PC-9 (cell line): ENCODE results near the gene ZNF146. TPM values are rescaled to one million over a fixed set of nuclear protein-coding genes. Genes with fewer than 3 reads are reported as not detected.
"Not testable (repeated sequence)": the region's sequence is repeated elsewhere in the genome, so short reads cannot be mapped to it uniquely, and the experiment has no call there.

Experiments
- BruUV-seq: library from RNA; stranded (reverse); fragments of 400-500 nt; replicated peaks from 2 replicates; lab custom pipeline; 2021; lab: Mats Ljungman, UMichigan
- CTCF ChIA-PET: fragments of 300-600 bp; sonication (Branson Sonifier 250); formaldehyde crosslinking; loops from one replicate; lab custom pipeline; 2022; ENCODE audit warnings: antibody characterized with exemption; lab: Charles Lee
- POLR2A ChIA-PET: fragments of 300-600 bp; sonication (Branson Sonifier 250); formaldehyde crosslinking; loops from one replicate; lab custom pipeline; 2022; ENCODE audit warnings: antibody characterized with exemption; ENCODE audit not compliant: unreplicated experiment; lab: Charles Lee
- DNase-seq, 2 experiments: peaks; one replicate each; pipeline versions ENCODE4 v3.0.0 to v3.0.0-alpha.2; 2015 to 2022; ENCODE audit warnings: mixed read lengths in 1 of 2
- H2AFZ ChIP-seq: fragments of 200-600 bp; sonication (generic); 2 replicates; pipeline ENCODE4 v1.8.1; 2017; ENCODE audit warnings: antibody characterized with exemption
- H3F3A ChIP-seq: fragments of 200-600 bp; sonication (generic); 2 replicates; pipeline ENCODE4 v1.8.1; 2017; ENCODE audit warnings: antibody characterized with exemption, mild to moderate bottlenecking, low read depth; ENCODE audit not compliant: insufficient read depth
- H3K27ac ChIP-seq: fragments of 200-600 bp; sonication (generic); 2 replicates; pipeline ENCODE4 v1.6.1; 2016; ENCODE audit warnings: mixed run types
- H3K27me3 ChIP-seq: fragments of 200-600 bp; sonication (generic); 2 replicates; pipeline ENCODE4 v1.6.1; 2016; ENCODE audit warnings: low read depth, mixed run types; ENCODE audit not compliant: insufficient read depth
- H3K36me3 ChIP-seq: fragments of 200-600 bp; sonication (generic); 2 replicates; pipeline ENCODE4 v1.6.1; 2016; ENCODE audit warnings: low read depth, mixed run types
- H3K4me1 ChIP-seq: fragments of 200-600 bp; sonication (generic); replicated peaks from 2 replicates; pipeline ENCODE4 v1.6.1; 2016; ENCODE audit warnings: mixed run types; ENCODE audit not compliant: insufficient read depth
- H3K4me2 ChIP-seq: fragments of 200-600 bp; sonication (generic); 2 replicates; pipeline ENCODE4 v1.6.1; 2017; ENCODE audit warnings: mixed run types
- H3K4me3 ChIP-seq: fragments of 200-600 bp; sonication (generic); 2 replicates; pipeline ENCODE4 v1.6.1; 2016; ENCODE audit warnings: mixed run types
- H3K79me2 ChIP-seq: fragments of 200-600 bp; sonication (generic); 2 replicates; pipeline ENCODE4 v1.6.1; 2017; ENCODE audit warnings: low read depth, mixed run types
- H3K9me2 ChIP-seq: fragments of 200-600 bp; sonication (generic); 2 replicates; pipeline ENCODE4 v1.8.1; 2017; ENCODE audit warnings: mild to moderate bottlenecking; ENCODE audit not compliant: insufficient read depth
- H3K9me3 ChIP-seq: fragments of 200-600 bp; sonication (generic); 2 replicates; pipeline ENCODE4 v1.8.1; 2016; ENCODE audit warnings: low read depth; ENCODE audit not compliant: insufficient read depth
- H4K20me1 ChIP-seq: fragments of 200-600 bp; sonication (generic); 2 replicates; pipeline ENCODE4 v1.8.1; 2017; ENCODE audit not compliant: insufficient read depth
- intact Hi-C: fragments of 100-400 bp; cut with micrococcal nuclease; formaldehyde crosslinking; loops from one replicate; pipeline ENCODE4 v1.10.0; 2022; ENCODE audit not compliant: unreplicated experiment
- total RNA-seq: library from RNA; stranded (reverse); gene quantifications from 2 replicates; pipeline ENCODE4 v1.2.3, GENCODE V29; 2021

Gene ZNF146
- total RNA-seq, 1 experiment from 2014 or later = 53.1 TPM

DNA sequence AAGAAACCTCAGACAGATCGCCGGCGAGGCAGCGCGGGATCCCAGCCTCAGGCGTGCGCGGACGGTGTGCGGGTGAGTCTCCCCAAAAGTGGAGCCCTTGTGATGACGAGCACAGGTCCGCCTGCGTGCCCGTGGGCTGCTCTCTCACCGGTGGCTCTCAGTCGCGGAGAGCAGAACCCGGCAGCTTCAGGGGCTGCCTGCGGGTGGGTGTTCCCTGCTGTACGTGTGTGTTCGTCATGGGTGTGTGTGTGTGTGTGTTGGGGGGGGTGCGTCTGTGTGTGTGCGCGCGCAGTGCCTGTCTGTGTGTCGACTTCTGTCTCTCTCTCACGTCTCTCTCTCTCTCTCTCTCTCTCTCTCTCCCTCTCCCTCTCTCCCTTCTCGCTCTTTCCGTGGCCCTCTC is 54.4 kb downstream of the ZNF146 start:
- H3K36me3 ChIP-seq, H3K4me3 ChIP-seq, H4K20me1 ChIP-seq, H3F3A ChIP-seq, DNase-seq, H3K79me2 ChIP-seq, BruUV-seq, H3K27ac ChIP-seq, H2AFZ ChIP-seq, H3K4me1 ChIP-seq, POLR2A ChIA-PET, H3K9me2 ChIP-seq, CTCF ChIA-PET, intact Hi-C loops, H3K9me3 ChIP-seq, H3K4me2 ChIP-seq: not testable (repeated sequence)
- peaks cover 17% of the 10 kb centered on the region for H3K27me3 ChIP-seq

Other genes starting within 250 kb of the ZNF146 start
- 16.9 and 22.4 TPM in 2 replicates for gene SDHAF1, start 219.9 kb upstream of the ZNF146 start, total RNA-seq
- 36.6 and 39.5 TPM in 2 replicates for gene SYNE4, start 206.3 kb upstream of the ZNF146 start, total RNA-seq
- 48.2 and 55.1 TPM in 2 replicates for gene ALKBH6, start 200.9 kb upstream of the ZNF146 start, total RNA-seq
- 4.2 and 5.0 TPM in 2 replicates for gene CLIP3, start 182.2 kb upstream of the ZNF146 start, total RNA-seq
- gene THAP8, start 160.8 kb upstream of the ZNF146 start, total RNA-seq = 5.2 and 6.2 TPM in 2 replicates
- gene WDR62, start 160.2 kb upstream of the ZNF146 start, total RNA-seq = 14.0 and 17.0 TPM in 2 replicates
- not detected in 2 replicates for gene OVOL3, start 104.0 kb upstream of the ZNF146 start, total RNA-seq
- 92.2 and 131 TPM in 2 replicates for gene POLR2I, start 100.2 kb upstream of the ZNF146 start, total RNA-seq
- 126 and 150 TPM in 2 replicates for gene TBCB, start 99.6 kb upstream of the ZNF146 start, total RNA-seq
- 1,014 and 1,177 TPM in 2 replicates for gene CAPNS1, start 75.0 kb upstream of the ZNF146 start, total RNA-seq
- gene COX7A1, start 62.7 kb upstream of the ZNF146 start, total RNA-seq = not detected in 2 replicates
- gene ZNF565, start 441 bp upstream of the ZNF146 start, total RNA-seq = 3.3 and 4.3 TPM in 2 replicates
- gene ZFP14, start 164.1 kb downstream of the ZNF146 start, total RNA-seq = 5.9 and 6.7 TPM in 2 replicates
- gene ZFP82, start 203.5 kb downstream of the ZNF146 start, total RNA-seq = 1.8 and 1.9 TPM in 2 replicates